HG02981 (cell line): ENCODE data around the gene C9orf85.

ENCODE experiments used
- ATAC-seq: cut with Tn5 transposase; IDR thresholded peaks from one replicate; pipeline ENCODE4 v1.9.1; 2021; ENCODE audit warnings: mild to moderate bottlenecking, moderate library complexity; ENCODE audit not compliant: unreplicated experiment

The C9orf85 gene

DNA sequence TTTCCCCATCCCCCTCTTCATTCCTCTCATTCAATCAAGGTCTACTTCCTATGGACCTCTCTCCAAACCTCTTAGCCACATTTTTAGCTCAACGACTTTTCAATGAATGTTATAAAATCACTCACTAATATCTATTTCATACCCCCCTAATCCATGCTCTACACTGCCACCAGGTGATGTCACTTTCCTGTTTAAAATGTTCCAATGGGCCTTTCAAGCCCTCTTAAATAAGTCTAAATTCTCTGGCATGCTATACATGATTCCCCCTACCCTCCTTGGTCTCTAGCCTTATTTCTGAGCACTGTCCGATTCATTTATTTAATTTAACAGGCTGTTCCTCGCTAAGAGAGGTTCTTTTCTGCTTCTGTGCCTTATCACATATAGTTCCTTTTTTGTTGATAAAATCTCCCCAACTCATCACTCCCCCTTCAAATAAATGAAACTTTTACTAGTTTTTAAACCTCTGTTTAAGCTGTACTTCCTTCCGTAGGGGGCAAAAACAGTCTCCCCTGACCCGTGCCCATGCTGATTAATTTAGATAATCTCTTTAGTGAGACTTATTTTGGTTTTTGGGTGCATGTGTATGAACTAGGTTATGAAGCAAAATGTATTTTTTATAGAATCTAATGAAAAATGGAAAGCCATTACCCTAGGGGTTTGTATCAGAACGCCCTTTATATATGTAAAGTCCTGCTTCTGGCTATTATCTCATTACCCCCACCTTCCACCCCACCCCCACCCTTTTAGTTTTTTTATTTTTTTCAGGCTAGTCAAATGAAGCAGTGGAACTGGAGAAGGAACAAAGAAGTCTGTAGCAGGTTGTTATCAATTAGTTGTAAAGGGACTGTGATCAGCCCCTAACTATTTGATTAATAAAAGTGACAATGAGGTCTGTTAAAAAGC is 9.5 kb upstream of the C9orf85 start:
- no peak for ATAC-seq

DNA sequence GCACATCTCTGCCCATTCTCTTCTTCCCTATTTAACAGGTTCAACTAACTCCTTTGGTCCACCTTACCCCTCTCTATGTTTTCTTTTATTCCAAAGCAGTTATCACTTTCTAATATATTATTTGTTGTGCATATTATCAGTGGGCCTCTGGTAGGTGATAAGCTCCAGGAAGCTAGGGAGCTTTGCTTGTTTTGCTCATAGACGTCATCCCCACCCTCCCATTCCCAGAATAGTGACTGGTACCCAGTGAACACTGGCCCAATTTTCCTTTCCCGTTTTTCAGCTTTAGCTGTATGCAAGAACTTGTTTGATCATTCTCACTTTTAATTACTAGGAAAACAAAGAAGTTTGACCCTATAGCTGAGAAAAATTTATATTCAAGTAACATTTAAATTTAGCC is 7.4 kb upstream of the C9orf85 start:
- ATAC-seq: no peak

DNA sequence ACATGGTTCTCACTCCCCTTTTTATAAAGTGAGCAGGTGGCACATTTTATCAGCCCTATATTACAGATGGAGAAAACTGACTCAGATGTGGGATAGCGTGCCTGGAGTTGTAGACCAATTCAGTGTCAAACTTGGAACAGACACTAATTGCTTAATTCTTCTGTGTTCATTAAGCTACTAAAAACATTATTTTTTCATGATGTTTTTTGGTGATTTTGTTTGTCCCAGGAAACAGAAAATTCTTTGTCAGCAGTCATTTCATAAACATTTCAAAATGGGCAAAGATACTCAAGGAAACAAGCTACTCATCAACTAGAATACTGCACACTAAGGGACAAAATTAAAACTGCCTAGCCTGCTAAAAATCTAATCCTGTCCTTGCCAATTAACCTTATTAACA is 2.6 kb upstream of the C9orf85 start:
- ATAC-seq: no peak

DNA sequence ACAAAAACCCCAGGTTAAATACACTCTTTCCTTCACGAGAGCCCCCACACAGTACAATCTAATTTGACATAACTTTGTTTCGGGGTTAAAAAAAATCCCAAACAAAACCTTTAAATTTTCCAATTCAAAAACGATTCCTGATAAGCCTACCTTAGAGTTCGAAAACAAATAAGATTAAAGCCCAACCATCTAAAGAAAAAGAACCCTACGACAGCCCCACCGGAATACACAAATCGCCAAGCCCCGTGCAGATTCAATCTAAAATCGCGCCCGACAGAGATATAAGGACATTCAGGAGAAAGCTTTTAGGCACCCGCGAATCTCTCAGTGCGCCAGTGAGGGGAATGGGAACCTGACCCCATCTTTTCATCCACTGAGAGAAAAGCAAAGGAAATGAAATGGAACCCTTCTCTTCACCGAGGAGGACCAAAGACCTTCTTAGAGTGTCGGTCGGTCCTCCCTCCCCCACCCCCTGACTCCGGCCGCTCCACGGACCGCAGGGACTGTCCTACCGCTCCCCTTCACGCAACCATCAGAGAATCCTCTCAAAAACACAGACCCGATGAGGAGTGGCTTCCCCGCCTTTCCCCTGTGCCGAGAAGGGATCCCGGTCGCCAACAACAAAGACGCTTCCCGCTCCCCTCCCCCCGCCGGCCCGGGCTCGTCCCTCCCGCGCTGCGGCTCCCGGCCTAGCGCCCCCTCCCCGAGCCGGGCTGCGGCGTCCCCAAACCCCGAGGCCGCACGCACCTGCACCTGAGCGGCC is 1.4 kb upstream of the C9orf85 start:
- ATAC-seq: no peak

DNA sequence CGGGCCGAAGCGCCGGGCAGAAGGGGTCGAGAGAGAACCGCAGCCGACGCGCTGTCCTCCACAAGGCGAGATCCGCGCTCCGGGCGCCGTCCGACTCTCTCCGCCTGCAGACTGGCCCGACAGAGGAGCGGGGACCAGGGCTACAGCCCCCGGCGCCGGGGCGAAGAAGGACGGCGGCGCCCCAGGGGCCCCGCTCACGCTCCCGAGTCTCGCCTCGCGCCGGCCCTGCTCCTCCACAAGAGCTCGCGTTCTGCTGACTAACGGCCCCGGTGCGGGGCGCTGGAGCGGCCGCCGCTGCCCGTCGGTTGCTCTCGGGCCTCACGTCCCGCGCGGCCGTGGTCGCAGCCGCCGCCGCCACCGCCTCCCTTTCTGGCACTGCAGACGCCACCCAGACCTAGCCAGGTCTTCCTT is 784 bp upstream of the C9orf85 start:
- ATAC-seq: peak; percentile 12

DNA sequence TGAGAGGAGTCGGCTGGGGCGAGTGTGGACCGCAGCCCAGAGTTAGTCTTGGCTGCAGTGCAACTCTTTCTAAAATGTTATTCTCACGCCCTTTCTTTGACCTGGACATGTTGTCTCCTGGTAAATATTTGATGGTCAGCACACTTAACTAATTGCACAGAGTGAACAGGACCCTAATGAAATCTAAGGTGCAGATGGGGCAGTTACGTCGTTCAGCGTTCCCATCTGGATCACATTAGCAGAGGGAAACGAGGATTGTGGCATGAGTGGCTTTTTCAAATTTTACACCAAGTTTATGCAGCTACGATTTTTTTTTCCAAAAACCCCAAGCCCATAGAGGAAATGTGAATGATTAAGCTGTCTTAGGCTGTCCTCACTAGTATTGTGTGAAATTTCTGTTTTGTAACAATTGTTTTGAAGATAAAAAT is 483 bp downstream of the C9orf85 start:
- ATAC-seq: no peak

DNA sequence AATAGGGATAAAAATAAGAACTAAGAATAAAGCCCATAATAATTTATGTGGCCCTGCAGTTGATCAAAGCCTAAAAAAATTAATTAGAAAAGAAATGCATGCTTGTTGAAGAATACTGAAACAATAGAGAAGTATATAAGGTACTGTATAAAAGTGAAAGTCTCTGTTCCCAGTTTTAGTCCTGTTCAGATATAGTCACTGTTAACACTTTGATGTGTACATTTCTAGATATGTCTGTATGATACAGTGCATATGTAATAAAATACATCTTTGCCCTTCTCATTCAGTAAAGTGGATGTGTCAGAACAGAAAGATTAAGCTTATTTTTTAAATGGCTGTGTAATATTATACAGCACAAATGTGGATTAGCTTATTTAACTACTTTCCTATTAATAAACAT is 4.1 kb downstream of the C9orf85 start:
- no peak for ATAC-seq

DNA sequence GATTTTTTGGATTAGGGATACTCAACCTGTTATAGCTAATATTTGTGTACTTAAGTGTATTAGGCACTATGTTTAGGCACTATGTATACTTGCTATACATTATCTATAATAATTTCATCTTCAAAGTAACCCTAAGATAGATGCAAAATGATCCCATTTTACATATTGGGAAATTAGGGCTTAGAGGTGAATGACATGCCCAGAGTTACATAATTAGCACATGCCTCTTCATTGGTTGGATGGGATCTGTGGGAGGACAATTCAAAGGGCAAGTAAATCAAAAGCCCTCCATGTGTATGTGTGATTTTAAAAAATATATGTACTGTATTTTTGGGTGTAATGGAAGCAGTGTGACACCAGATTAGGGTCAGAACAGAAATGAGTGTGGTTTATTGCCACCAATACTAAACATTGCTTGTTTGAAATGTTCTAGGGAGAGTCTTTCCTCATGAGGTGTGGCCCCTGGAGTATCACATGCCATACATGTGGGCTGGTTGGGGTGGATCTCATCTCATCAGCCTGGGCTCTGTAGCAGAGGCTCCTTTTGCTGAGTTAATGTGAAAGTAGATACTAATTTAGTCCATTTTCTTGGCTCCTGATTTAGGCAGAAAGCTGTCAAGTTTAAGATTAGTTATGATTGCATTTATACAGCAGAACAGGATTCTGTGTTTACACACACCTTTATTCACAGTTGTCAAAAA is 5.5 kb downstream of the C9orf85 start:
- peak; percentile 73 for ATAC-seq

DNA sequence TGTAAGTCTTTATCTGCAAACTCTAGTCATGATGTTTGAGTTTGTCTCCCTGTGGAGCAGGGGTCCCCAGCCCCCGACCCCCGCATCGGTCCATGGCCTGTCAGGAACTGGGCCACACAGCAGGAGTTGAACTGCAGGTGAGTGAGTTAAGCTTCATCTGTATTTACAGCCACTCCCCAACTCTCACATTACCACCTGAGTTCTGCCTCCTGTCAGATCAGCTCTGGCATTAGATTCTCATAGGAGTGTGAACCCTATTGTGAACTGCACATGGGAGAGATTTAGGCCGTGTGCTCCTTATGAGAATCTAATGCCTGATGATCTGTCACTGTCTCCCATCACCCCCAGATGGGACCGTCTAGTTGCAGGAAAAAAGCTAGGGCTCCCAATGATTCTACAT is 7.0 kb downstream of the C9orf85 start:
- ATAC-seq: no peak

DNA sequence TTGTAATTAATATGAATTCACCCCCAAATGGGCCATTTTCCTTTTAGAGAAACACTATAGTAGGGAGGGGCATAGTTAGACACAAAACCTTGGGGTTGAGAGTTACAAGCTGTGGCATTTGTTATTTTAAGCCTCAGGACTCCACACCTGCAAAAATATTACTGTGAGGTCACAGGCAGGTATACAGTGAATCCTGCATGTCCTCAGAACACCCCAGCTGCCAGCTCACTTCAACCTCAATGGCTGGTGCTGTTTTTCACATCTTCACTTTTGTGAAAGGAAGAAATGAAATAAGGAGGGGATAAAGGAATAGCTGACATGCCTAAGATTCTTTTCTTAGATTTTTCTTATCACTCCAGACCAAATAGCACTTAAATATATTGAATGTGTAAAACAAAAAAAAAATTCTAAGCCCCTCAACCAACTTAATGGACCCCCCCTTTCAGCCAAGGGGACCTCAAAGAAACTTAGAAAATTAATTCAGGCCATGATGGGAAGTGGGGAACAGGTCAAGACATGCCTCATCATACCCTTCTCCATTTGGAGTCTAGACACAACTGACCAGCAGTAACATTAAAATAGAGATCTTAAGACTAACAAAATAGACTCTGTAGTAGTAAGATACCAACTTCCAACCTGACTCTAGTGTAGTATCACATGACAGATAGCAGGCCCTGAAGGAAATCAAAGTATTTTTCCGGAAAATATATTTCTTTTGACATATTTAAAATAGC is 9.2 kb downstream of the C9orf85 start:
- ATAC-seq: no peak

DNA sequence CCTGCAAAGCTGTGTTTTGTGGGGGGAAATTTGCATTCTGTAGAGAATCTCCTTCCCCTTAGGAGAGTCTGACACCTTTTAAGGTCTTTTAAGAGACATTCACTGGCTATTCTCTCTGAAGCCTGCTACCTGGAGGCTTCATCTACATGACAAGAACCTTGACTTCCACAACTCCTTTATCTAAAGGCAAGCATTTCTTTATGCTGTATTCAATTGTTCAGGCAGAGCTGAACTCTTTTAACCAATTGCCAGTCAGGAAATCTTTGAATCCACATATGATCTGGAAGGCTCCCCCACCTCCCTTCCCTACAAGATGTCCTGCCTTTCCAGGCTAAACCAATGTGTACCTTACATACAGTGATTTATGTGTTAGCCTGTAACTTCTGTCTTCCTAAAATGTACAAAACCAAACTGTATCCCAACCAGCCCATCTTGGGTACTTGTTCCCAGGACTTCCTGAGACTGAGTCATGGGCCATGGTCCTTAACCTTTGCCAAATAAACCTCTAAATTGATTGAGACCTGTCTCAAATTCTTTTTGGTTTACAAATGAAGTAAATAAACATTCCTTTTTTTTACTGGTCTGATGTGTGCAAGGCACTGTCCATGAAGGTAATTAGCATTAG is 9.9 kb downstream of the C9orf85 start:
- ATAC-seq: no peak

DNA sequence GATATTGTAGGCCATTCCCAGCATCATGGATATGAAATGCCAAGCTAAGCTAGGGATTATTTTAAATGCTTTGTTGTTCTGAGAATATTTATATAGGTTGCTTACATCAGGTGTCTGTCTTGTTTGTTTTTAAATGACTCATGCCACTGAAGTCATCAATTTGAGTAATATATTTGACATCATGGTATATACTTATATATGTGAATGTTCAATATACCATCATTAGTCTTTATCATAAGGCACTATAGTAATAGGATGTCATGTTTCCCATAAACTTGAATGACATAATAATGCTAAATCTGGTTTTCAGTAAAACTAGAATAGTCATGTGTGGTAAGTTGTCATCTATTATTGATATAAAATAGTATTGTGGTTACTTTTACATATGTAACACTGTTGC is 13.1 kb downstream of the C9orf85 start:
- no peak for ATAC-seq

DNA sequence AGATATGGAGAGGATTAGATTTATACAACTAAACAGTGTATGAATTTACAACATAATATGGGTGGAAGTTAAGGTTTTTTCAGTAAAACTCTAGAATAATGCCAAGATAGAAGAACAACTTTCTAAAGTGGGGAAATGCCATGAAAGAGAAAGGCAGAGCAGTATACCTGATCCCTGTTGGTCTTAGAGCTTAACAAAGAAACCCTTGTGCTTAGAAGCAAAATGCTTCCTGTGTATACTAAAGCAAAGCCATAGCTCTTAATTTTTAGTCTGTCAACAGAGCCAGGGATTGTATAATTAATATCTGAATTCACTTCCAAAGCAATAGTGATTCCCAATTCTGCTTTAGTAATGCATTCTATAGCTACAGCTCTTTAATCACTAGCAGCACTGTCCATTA is 14.4 kb downstream of the C9orf85 start:
- no peak for ATAC-seq

DNA sequence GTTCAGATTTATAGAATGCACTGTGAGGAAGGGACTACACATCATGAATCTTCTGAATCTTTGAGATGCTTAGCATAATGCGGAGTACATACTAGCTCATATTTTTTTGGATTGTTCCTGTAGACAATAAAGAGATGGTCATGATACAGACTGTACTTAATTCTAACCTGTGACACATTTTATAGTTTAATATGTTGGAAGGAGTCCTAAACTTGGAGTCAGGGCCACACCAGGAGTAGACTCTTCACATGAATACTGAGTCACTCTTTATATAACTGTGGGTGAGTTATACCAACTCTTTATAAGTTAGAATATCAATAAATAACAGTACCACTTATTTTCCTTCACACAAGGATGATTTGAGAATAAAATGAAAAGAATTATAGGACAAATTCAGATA is 16.9 kb downstream of the C9orf85 start:
- ATAC-seq: no peak

DNA sequence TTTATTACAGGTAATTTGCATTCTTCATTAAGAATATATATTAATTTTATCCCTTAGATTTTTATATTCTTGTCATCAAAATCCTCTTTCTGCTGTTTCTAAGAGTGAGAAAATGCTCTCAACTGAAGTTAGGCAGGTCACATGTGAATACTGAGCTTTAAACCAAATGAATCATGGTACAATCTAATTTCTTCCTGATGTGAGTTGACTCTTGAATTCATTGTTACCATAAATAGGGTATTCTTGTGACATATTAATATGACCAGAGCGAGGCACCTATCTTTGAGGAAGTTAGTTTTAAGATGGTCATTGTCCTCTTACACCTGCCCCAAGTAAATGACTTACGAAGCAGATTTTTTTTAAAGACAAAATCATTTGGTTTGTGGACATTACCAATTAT is 17.4 kb downstream of the C9orf85 start:
- no peak for ATAC-seq

DNA sequence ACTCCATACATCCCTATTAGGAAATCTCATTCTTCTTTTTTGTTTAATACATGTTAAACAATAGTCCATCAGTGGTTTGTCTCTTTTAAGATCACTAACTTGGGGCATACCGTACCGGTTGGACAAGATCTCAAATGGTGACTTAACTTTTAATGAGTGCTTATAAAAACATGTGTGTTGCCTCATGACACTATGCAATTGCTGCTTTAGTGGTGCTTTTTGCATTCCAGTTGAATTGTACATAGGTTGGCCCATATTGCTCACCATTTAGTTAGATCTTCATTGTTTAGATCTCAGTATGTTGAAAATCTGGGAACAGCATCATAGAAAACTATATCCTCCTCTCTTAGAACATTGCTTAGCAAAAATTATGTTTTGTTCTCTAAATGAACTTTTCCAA is 17.8 kb downstream of the C9orf85 start:
- ATAC-seq: no peak

DNA sequence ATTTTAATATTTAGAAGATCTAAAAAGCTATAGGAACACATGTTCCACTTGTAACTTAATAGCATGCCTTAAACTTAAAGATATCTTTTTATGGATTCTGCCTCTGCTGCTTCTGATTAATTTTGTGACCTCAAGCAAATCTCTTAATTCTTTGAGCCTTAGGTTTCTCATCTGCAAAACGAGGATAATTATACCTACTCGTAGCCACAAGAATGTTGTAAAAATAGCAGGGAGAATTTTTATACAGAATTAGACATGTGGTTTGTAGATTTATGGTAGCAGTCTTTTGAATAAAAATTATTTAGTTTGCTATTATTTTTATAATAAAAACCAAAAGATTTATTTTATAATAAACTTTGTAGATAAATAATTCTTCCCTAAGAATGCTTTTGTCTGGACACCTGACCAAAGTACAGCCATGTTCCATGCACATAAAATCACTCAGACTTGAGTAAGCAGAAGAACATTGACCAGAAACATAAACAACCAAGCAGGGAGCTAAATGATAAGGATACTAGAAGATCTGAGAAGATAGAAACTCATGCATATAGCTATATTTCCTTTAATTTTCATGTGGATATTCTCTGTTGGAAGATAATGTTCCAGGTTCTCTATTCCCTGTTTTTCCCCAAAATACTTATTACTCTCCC is 18.5 kb downstream of the C9orf85 start:
- ATAC-seq: no peak

DNA sequence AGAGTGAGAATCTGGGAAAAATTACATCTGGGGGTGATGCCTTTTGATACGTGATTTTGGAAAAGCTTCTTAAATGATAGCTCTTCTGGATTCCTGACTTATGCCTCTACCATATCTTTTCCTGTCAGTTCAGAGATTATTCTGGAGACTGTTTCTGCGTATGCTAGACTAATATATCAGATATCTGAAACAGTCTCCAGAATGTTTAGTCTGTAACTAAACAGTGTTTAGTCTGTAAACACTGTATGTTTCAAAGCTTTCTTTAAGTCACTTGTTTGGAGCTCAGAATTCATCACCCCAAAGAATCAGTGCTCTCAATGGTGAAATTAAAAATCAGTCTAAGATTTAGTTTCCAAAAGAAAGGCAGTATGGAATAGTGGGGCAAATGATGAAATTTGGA is 19.7 kb downstream of the C9orf85 start:
- ATAC-seq: no peak

DNA sequence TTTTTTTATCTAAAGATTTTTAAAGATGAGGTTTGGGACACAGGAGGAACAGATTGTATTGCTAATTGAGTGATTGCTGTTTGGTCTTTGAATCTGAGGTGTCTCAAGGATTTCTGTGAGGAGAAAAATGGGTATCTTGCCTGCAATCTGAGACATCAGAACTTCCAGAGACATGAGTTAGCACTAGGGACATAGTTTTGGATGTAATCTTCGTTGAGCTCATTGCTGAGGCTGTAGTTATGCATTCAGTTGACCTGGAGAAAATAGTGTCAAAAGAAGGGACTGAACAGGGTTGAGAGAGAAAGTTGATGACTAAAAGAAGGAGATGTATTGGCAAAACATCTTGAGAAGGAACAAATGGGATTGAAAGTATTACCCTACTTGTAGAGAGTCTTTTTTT is 24.6 kb downstream of the C9orf85 start:
- ATAC-seq: no peak

DNA sequence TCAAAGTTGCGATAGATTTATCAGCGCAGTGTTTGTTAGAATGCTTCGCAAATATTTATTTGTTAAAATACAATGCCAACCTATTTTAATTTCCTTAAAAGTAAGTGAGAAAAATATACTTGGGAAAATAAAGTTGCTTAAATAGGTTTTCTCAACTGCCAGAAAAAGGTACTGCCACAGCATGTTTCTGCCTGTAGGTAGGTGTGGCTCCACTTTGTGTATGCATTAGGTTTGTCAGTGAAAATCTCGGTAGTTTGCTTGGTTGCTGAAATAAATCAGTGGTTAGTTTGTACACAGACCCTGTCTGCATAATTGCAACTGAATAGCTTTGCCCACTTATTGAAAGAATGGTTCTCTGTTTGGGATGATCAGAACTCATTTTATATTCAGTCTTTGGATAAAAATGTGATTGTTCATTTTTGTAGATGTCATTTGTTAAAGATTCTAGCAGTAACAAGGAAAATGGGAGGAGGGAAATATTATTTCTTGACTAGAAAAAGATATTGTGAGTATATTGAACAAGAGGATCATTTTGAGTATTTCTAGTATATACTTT is 25.7 kb downstream of the C9orf85 start:
- no peak for ATAC-seq
